Stimulated activated CD4-positive, alpha-beta T cell treated with anti-CD3 and anti-CD28 coated beads, Interleukin-4, amount 100 ng/mL, for 24 hours (primary cell): ENCODE measurements around the gene LRRC4B.
"Not testable (repeated sequence)": the region's sequence is repeated elsewhere in the genome, so short reads cannot be mapped to it uniquely, and the experiment has no call there.

ENCODE experiments used
- DNase-seq: peaks from one replicate; pipeline ENCODE4 v3.0.0-alpha.2; 2020

The LRRC4B gene

DNA sequence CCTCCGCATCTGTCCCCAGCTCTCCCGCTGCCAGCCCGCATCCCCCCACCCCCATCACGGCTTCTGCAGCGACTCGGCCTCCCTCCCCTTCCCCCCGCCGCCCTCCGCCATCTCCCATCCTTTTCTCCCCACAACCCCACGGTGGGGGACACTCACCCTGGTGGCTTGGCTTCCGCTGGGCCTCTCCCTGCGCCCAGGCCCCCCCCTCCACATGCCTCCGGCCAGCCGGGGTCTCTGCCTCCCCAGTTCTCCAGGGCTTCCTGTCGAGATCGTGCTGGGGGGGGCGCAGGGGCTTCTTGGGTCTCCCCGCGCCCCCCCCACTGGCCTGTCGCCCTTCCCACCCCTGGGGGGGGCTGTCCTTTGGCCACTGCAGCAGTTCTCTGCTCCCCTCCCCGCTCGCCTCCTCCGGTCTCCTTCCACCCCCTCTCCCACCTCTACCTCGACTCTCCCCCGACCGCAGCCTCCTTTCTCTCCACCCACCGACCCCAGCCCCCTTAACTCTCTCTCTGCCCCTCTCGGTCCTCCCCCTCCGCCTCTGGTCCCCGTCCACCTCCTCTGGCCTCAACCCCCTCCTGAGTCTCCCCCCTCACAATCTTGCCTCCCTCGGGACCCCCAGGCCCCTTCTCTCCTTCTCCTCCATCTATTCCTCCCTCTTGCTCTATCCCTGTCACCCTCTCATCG lies 17.1 kb downstream of the LRRC4B start:
- no peak for DNase-seq

DNA sequence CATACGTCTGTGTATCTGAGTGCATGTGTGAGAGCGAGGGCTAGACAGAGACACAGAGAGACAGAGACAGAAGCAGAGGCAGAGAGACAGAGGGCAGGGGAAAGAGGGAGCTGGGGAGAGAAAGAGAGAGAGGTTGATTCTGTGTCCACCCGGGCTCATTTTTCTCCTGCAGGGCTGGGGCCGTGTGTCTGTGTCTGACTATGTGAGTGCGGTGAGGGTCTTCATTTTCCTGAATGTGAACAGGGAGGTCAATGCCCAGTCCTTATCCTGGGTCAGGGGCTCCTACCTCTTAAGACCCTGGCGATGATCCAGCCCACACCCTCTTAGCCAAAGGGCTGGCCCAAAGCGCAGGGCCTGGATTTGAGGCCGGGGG lies 17.7 kb downstream of the LRRC4B start:
- DNase-seq: no peak

DNA sequence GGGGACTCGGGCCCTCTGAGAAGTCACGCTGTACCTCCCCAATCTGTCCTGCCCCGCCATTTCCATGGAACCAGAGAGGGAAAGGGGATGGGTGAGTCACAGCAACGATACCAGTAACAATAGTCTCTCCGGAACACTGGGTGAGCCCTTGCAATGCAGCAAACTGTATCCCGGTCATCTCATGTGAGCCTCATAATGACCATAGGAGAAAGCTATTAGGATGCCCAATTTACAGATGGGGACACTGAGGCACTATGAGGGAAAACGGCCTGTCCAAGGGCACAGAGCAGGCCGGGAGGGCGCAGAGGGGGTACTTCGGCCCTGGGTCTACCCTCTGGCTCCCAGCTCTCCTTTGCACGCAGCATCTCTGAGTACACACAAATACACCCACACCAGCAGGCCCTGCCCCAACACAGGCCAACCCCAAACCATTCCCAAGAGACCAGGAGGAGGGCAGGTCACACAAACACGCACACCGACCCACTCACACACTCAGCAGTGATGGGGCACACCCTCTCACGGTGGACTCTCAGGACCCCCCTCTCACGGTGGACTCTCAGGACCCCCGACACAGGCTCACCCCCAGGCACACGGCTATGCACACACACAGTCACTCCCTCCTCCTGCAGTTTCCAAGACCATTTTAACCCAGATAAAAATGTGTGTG lies 18.2 kb downstream of the LRRC4B start:
- no peak for DNase-seq

DNA sequence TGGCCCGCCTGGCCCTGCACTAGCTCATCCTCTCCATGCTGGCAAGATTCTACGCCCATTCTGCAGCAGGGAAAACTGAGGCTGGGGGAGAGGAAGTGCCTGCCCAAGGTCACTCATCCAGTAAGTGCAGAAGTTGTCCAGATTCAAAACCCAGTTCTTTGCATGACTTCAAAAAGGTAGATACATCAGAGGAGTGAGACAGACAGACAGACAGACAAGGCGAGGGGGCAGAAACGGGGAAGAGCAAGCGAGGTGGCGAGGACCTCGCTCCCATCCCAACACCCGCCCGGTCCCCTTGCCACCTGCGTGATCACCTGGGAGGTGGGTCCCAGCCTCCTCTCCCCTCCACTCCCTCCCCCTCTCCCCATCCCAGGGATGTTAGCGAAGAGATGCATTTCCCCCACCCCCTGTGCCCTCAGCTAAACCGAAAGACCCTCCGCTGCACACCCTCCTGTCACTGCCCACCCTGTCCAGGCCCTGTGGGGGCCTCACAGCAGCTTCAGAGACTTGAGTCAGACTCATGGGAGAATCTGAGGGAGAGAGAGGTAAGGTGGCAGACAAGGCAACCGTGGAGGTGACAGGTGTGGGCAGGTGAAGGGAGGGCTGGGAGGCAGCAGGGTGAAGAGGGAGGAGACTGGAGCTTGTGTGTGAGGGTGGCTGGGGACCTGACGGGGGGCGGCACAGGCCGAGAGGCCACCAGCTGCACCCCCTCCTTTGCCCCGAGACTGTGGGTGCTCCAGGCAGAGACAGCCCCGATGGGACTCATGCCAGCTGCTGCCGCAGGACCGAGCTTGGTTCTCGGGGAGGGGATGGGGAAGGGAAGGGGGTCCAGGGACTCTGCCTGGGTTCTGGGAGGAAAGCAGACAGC lies 18.9 kb downstream of the LRRC4B start:
- no peak for DNase-seq

- no peak for DNase-seq
These were observed 19.8 kb downstream of the LRRC4B start for GRCh38 chr19:50548191-50549058.

GRCh38 chr19:50547385-50548190 lies 20.6 kb downstream of the LRRC4B start:
- DNase-seq: no peak

GRCh38 chr19:50546527-50547221 lies 21.6 kb downstream of the LRRC4B start:
- DNase-seq: no peak

GRCh38 chr19:50542943-50543342 lies 25.3 kb downstream of the LRRC4B start:
- DNase-seq: no peak

DNA sequence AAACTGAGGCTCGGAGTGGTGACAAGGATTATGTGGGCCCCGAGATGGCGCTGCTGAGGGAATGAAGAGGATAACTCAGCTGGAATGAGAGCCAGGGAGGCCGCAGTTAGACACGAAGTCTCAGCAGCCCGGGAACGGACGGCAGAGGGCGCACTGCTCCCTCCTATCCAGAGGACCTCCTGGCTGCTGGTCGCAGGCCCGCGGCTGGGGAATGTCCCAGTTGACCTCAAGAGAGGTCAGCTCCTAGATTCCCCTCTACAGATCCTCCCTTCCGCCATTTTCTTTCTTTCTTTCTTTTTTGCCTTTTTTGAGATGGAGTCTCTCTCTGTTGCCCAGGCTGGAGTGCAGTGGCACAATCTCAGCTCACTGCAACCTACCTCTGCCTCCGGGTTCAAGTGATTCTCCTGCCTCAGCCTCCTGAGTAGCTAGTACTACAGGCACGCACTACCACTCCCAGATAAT lies 30.4 kb downstream of the LRRC4B start:
- peak; percentile 72 for DNase-seq

DNA sequence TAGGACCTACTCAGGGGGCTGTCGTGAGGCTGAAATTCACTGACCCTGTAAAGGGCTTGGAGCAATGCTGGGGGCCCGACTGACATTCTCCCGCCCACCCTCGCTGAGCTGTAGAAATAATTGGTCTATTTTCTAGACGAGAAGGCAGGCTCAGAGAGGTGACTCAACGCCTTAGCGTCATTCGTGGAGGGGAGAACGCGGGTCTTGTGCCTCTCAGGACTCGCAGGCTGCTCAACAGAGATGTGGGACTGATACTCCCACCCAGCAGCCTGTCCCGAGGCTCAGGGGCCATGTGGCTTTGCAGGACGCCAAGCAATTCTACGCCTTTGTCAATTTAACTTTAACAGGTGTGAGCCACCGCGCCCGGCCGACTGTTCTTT lies 30.9 kb downstream of the LRRC4B start:
- DNase-seq: no peak

- no peak for DNase-seq
These were observed 31.5 kb downstream of the LRRC4B start for GRCh38 chr19:50536662-50537305.

DNA sequence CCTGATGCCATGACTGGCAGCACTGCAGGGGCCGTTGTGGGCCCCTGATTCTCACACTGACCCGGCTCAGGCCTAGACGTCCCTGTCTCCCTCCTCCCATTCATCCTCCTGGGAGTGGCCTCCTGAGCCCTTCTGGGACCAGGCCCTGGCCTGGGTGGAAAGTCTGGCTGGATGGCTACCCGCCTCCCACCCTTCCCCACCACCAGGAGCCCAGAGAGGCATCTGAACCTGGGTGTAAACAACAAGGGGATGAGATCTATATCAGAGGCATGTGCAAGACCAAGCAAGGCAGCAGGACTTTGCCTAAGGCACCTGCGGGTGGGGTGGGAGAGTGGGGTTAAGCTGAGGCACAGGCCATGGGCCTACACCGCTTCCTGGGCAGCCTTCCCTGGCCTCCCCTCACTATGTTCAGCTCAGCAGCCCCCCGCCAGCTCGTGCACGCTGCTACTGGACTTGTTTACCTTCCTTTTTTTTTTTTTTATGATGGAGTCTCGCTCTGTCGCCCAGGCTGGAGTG lies 32.5 kb downstream of the LRRC4B start:
- no peak for DNase-seq

DNA sequence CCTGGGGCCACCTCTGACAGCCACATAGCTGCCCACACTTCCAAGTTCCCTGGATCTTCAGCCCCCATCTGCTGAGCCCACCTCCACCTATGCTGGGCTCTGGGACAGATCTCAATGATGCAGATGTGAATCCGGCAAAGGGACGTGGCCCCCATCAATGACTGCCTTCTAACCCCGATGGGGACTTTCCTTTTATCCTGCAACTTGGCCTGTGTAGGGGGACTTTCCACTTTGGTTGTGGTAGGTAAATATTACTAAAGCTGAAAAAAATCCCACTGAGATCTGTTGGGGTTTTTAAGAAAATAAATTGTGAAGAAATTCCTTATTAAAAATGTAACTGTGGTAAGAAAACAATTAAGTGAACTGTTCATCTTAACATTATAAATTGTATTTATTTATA lies 33.8 kb downstream of the LRRC4B start:
- no peak for DNase-seq

DNA sequence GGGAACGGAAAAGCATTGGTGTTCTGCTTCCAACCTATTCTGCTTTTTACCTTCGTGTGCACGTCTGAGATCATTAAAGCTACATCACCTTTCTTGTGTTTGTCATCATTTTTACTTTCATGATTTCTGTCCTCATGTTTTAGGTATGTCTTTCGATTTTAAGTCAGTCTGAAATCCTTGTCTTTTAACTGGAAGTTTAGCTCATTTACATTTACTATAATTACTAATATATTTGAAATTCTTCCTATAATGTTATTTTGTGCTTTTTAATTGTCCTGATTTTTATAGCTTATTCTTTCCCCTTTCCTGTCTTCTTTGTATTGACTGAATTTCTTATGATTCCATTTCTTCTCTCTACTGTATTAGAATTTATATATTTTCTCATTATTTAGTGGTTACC lies 35.3 kb downstream of the LRRC4B start:
- DNase-seq: no peak

DNA sequence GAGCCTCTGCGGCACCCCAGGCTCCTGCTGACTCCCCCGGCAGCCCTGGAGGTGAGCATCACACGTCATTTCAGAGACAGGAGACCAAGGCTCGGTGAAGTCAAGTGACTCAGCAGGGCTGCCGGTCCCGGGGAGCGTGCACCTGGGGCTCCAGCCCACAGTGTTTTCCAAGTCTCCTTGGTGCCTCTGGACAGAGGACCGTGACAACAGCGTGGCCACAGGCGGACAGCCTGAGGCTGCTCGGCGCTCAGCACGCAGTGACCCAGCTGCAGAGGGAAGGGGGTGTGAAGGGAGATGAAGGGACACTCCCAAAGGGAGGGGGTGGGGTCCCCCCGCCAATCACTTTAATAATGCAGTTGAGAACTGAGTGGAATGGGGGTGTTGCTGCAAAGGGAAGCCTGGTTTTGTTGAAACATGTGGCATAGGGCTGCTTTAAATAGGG lies 37.0 kb downstream of the LRRC4B start:
- no peak for DNase-seq

- not testable (repeated sequence) for DNase-seq
These were observed 40.2 kb downstream of the LRRC4B start for GRCh38 chr19:50528052-50528451.

- DNase-seq: no peak
These were observed 45.4 kb downstream of the LRRC4B start for GRCh38 chr19:50522881-50523280.

DNA sequence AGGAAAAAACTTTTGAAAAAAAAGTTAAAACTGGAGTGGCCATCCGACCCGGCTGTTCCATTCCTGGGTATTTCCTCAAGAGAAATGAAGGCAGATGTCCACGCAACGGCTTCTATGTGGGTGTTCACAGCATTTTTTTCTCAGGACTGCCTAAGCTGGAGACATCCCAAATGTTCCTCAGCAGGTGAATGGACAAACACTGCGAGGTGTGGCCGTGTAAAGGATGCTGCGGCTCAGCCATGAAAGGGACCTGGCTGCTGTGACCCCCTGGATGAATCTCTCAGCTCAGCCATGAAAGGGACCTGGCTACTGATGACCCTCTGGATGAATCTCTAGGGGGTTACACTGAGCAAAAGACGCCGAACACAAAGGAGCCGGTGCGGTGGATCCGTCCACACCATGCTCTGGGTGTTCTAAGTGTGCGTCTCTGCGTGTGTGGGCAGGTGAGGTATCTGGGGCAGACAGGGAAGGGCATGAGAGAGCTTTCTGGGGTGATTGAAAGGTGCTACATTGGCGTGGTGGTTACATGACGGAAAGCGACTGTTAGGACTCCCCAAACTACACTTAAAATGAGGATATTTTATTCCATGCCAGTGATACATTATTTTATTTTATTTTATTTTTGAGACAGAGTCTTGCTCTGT lies 47.3 kb downstream of the LRRC4B start:
- no peak for DNase-seq

DNA sequence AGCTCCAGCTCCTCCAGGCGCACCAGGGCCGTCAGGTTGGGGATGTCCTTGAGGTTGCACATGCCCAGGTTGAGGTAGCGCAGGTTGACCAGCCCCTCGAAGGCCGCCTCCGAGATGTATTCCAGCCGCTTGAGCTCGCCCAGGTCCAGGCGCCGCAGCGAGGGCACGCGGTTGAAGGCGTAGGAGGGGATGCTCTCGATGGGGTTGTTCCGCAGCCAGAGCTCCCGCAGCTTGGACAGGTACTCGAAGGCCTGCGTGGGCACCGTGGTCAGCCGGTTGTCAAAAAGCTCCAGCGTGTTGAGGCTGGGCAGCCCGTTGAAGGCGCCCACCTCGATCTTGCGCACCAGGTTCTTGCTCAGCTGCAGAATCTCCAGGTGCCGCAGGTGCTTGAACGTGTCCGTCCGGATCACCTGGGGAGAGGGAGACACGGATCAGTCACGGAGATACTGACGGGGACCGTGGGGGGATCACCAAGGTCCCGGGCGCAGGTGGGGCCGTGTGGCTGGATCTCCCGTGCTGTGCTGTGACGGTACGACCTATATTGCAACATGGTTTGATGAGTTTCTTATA lies 49.1 kb downstream of the LRRC4B start:
- DNase-seq: no peak
